Urinary bladder (tissue), 4 donors: ENCODE measurements around the gene ZNF33B. TPM values are rescaled to one million over a fixed set of nuclear protein-coding genes. Genes with fewer than 3 reads are reported as not detected.
"Not testable (repeated sequence)": the region's sequence is repeated elsewhere in the genome, so short reads cannot be mapped to it uniquely, and the experiment has no call there.

Source experiments
- DNase-seq: peaks from one replicate; pipeline ENCODE4 v3.0.0-alpha.2; 2015; ENCODE audit errors: extremely low spot score
- H3K27ac ChIP-seq: one replicate; pipeline ENCODE4 v1.5.1; 2013; ENCODE audit warnings: low read depth, mild to moderate bottlenecking, moderate library complexity
- H3K36me3 ChIP-seq: one replicate; pipeline ENCODE4 v1.6.1; 2013; ENCODE audit warnings: mild to moderate bottlenecking, moderate library complexity; ENCODE audit not compliant: insufficient read depth
- H3K4me1 ChIP-seq: one replicate; pipeline ENCODE4 v1.6.1; 2013; ENCODE audit warnings: mild to moderate bottlenecking, moderate library complexity; ENCODE audit not compliant: insufficient read depth
- H3K4me3 ChIP-seq: one replicate; pipeline ENCODE4 v1.5.1; 2013; ENCODE audit warnings: low read depth, low read length
- WGBS: extraction: QIAGEN DNeasy Blood & Tissue Kit; methylation state at CpG from one replicate; pipeline ENCODE4 v1.1.7; 2013; 5-methylcytosine and 5-hydroxymethylcytosine counted together
- polyA plus RNA-seq: library from polyadenylated mRNA; stranded (reverse); fragments of 200-250 nt; gene quantifications from one replicate; pipeline ENCODE4 v1.2.3, GENCODE V29; 2013
- total RNA-seq: library from RNA; depleted of rRNA; stranded (reverse); fragments of >200 nt; gene quantifications from one replicate; pipeline ENCODE4 v1.2.3, GENCODE V29; 2014
- donor health status: healthy with polysubstance abuse.
- donor health status: healthy.

ZNF33B gene
- total and polyA plus RNA-seq, 2 donors: 11.6 to 35.2 TPM

DNA sequence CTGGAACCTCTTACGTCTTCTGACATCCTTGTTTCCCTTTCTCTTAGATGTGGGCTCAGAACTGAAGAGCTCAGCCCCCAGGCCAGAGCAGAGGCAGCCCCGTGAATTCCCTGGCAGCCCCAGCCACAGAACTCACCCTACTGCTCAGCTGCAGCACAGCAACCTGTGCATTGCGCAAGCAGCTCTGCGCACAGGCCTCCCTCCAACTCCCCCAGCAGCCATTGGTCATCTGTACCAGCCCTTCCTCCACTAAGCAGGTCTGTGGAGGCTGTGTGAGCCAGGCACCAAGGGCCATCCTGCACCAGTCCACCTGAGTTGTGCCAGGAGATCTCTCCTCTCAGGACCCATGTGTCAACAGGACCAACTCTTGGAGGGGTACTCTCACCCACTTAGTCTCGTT, 54.5 kb downstream of the ZNF33B start:
- H3K4me3 ChIP-seq: no peak overlapping the region
- WGBS: 91% methylated on average over 5 of the region's 5 CpGs

DNA sequence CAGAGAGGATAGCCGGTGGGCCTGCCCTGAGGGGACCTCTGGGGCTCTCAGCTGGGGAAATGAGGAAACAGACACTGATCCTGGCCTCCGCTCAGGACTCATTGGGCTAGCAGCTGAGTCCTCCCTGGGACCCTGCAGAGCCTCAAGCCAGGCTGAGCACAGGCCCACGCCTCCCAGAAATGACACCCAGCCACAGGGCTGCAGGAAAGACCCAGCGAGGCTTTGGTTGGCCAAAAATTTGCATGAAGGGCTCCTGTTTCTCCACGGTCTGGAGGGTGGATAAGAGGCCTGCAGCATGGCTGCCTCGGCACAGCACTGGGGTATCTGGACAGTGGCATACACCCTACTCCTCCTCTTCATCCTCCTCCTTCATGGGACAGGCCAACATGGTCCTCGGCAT, 60.4 kb downstream of the ZNF33B start:
- H3K4me3 ChIP-seq: no peak overlapping the region
- no peaks in the 10 kb centered on the region for H3K36me3 ChIP-seq
- no peaks in the 10 kb centered on the region for H3K4me1 ChIP-seq
- H3K27ac ChIP-seq: no peak overlapping the region
- 66% methylated on average over 7 of the region's 7 CpGs for WGBS
- no peak for DNase-seq

More for the DNA sequence above, 54.5 kb downstream of the ZNF33B start:
- DNase-seq: no peak
- no peak overlapping the region for H3K27ac ChIP-seq
- no peaks in the 10 kb centered on the region for H3K4me1 ChIP-seq
- peaks cover 3% of the 10 kb centered on the region for H3K36me3 ChIP-seq

- DNase-seq: no peak
- 88% methylated on average over 4 of the region's 4 CpGs for WGBS
- Histone ChIP-seq H3K4me1 (no peaks in the 10 kb centered on the region), H3K36me3 (no peaks in the 10 kb centered on the region), H3K27ac (no peak overlapping the region), H3K4me3 (no peak overlapping the region)
Observed at GRCh38 chr10:42576338-42576737, 62.0 kb downstream of the ZNF33B start.

- no peak for DNase-seq
- no peak overlapping the region for H3K4me3 ChIP-seq
- no peak overlapping the region for H3K27ac ChIP-seq
- H3K4me1 ChIP-seq: no peaks in the 10 kb centered on the region
- 83% methylated on average over 5 of the region's 5 CpGs for WGBS
- no peaks in the 10 kb centered on the region for H3K36me3 ChIP-seq
Observed at GRCh38 chr10:42574336-42574735, 64.0 kb downstream of the ZNF33B start.

- H3K4me1 ChIP-seq: no peaks in the 10 kb centered on the region
- DNase-seq: no peak
- no peaks in the 10 kb centered on the region for H3K36me3 ChIP-seq
- WGBS: 61% methylated on average over 5 of the region's 5 CpGs
- no peak overlapping the region for H3K4me3 ChIP-seq
- H3K27ac ChIP-seq: no peak overlapping the region
Observed at GRCh38 chr10:42556931-42557330, 81.4 kb downstream of the ZNF33B start.

- not testable (repeated sequence) for H3K27ac ChIP-seq, H3K4me1 ChIP-seq, DNase-seq, H3K36me3 ChIP-seq, H3K4me3 ChIP-seq
- WGBS: 89% methylated on average over 12 of the region's 12 CpGs
Observed at GRCh38 chr10:42553576-42553975, 84.8 kb downstream of the ZNF33B start.

DNA sequence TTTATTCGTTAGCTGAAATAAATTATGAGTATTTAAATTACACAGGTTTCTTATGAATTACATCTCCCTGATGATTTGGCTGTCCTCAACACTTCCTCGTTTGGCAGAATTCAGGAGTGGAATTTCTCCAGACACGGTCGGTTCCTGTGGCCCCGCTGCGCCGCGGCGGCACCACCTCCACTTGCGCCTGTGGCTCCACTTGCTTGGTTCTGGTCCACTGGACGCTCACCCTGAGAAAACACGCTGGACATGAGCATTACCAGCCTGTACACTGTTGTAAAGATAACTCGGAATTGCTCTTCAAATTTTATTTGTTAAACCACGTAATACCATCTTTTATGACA, 85.3 kb downstream of the ZNF33B start:
- Histone ChIP-seq H3K27ac (no peak overlapping the region), H3K4me3 (peak overlapping the region; percentile 49), H3K36me3 (no peaks in the 10 kb centered on the region), H3K4me1 (no peaks in the 10 kb centered on the region)
- no peak for DNase-seq
- 3% methylated on average over 14 of the region's 14 CpGs for WGBS

DNA sequence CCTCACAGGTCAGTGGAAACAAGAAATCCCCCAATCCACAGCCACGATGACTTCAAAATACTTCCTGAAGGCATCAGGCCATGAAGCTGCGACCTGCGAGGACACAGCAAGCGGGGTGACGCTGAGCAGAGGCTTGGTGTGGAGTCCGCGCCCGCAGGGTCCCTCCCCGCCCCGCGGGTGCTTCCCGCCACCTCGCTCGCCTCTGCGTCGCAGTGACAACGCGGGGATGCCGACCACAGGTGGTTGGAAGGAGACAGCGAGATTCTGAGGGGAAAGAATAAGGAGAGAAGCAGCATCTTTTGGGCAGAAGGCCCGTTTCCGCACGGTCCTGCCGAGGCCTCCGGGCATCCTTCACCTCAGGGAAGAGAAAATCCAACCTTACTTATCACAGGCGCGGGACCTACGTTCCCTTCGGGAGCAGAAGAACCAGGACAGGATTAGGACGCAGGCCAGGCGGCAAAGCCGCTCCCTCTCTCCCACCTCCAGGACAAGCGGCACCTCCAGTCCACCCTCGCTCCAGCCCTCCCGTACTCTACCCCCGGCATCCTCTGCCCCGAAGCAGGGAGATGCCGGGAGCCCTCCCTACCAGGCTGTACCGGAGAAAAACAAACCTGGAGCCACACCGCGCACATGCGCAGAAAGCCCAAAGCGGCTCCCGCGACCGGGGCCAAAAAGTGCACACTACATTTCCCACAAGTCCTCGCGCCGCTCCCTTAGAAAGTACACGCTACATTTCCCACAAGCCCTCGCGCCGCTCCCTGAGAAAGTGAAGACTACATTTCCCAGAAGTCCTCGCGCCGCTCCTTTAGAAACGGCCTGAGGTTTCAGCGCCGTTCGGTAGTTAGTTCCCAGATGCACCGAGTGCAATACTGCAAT, 85.9 kb downstream of the ZNF33B start:
- Histone ChIP-seq H3K4me3 (peak overlapping the region; percentile 64), H3K36me3 (no peaks in the 10 kb centered on the region), H3K4me1 (no peaks in the 10 kb centered on the region), H3K27ac (peak overlapping the region; percentile 46)
- peak; percentile 98 for DNase-seq
- under 1% methylated on average over 61 of the region's 61 CpGs for WGBS

- Histone ChIP-seq H3K27ac (no peak overlapping the region), H3K4me1 (no peaks in the 10 kb centered on the region), H3K4me3 (peak overlapping the region; percentile 64), H3K36me3 (no peaks in the 10 kb centered on the region)
- 51% methylated on average over 24 of the region's 24 CpGs for WGBS
- DNase-seq: no peak
Observed at GRCh38 chr10:42551582-42552187, 86.7 kb downstream of the ZNF33B start.

DNA sequence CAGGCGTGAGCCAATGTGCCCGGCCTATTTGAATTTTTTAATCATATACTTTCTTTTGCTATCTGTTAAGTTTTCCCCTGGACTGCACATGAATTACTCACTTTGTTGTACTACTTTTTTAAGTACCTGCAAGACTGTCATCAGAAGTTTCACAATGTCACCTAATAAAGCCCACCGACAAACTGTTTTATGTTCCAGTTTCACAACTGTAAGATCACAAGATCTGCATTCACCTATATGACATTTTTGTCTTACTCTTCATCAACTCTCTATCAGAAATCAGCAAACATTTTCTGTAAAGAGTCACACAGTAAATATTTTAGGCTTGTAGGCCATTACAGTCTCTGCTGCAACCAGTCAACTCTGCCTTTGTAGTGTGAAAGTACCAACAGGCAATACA, 88.5 kb downstream of the ZNF33B start:
- no peaks in the 10 kb centered on the region for H3K4me1 ChIP-seq
- DNase-seq: no peak
- 96% methylated on average over 3 of the region's 3 CpGs for WGBS
- H3K36me3 ChIP-seq: no peaks in the 10 kb centered on the region
- H3K4me3 ChIP-seq: no peak overlapping the region
- no peak overlapping the region for H3K27ac ChIP-seq

DNA sequence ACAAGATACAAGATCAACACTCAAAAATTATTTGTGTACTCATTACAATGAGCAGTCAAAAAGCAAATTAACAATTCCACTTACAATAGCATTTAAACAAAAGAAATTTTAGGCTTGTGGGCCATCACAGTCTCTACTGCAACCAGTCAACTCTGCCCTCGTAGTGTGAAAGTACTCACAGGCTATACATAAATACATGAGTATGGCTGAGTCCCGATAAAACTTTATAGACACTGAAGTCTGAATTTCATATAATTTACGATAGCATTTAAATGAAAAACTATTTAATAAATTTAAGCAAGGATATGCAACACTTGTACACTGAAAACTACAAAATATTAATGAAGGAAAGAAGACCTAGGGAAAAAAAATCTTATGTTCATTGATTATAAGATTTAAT, 90.1 kb downstream of the ZNF33B start:
- 98% methylated on average over 3 of the region's 3 CpGs for whole genome bisulfite sequencing
- H3K27ac ChIP-seq: no peak overlapping the region
- H3K36me3 ChIP-seq: no peaks in the 10 kb centered on the region
- no peaks in the 10 kb centered on the region for H3K4me1 ChIP-seq
- DNase-seq: no peak
- no peak overlapping the region for H3K4me3 ChIP-seq

DNA sequence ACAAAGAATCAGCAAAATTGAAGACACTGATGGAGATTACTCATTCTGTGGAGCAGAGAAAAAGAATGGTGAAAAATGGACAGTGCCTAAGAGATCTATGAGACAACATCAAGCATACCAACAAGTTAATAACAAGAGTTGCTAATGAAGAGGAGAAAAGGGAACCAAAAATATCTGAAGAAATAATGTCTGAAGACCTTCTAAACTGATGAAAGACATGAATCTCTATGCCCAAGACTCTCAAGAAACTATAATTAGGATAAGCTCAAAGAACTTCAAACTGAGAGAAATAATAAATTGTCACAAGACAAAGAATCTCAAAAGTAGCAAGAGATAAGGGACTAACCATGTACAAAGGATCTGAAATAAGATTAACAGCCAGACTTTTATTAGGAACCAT, 93.4 kb downstream of the ZNF33B start:
- no peak overlapping the region for H3K4me3 ChIP-seq
- no peaks in the 10 kb centered on the region for H3K36me3 ChIP-seq
- no peak for DNase-seq
- no peak overlapping the region for H3K27ac ChIP-seq
- no peaks in the 10 kb centered on the region for H3K4me1 ChIP-seq

DNA sequence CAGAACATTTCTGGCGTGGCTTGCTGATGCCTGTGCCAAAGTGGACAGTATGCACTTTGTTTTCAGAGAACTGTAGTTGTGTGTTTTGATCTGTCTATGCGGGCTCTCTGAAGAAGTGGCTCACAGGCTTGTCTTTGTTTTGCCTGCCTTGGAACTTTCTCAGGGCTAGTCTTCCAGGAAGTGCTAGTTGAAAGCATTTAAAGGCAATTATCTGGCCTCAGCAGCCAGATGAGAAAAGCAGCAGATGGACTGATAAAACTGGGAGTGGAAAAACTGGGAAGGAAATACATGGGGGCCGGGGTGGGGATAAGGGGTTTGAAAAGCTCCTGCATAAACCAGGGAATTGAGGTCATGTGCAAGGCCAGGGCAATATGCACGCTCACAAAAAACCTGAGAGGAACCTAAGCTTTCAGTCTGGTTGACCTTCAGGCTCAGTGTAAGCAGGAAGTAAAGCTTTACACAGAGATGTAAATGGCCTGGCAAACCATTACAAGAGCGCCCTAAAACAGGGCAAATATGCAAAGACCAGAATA, 94.5 kb downstream of the ZNF33B start:
- 91% methylated on average over 5 of the region's 5 CpGs for WGBS
- Histone ChIP-seq H3K4me1 (no peaks in the 10 kb centered on the region), H3K4me3 (no peak overlapping the region), H3K36me3 (no peaks in the 10 kb centered on the region), H3K27ac (no peak overlapping the region)
- DNase-seq: no peak
